Inferior parietal cortex (tissue), 1 donor: ENCODE data around the gene XYLT2.
"Not testable (repeated sequence)": the region's sequence is repeated elsewhere in the genome, so short reads cannot be mapped to it uniquely, and the experiment has no call there.

Experiments used
- DNase-seq: peaks from one replicate; pipeline ENCODE4 v3.0.0-alpha.2; 2016; ENCODE audit errors: extremely low spot score

XYLT2 gene

GRCh38 chr17:50345432-50346312 lies at the start of gene XYLT2:
Gene XYLT2 (plus strand): TSS chr17:50346126. CDS start chr17:50346141, 15 bp downstream.
- DNase-seq = peak; percentile 73

GRCh38 chr17:50297407-50297865 lies 48.5 kb upstream of the XYLT2 start:
- peak; percentile 61 for DNase-seq

DNA sequence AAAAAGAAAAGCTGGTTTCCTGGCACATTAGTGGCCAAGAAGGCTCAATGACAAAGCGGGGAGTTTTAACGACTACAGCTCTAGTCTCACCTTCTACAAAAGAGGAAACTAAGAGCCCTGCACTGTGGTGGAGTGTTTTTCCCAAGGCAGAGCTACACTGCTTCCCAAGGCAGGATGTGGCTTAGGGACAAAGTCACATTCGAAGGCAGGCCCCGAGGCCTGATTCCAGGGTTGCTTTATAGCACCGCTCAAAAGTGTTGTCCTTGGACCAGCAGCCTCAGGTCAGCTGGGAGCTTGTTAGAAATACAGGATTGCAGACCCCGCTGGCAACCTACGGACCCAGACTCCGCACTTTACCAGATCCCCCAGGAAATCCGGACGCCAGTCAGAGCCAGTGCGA lies 47.9 kb upstream of the XYLT2 start:
- no peak for DNase-seq

GRCh38 chr17:50299776-50300175 lies 46.1 kb upstream of the XYLT2 start:
- DNase-seq = no peak

GRCh38 chr17:50300824-50301223 lies 45.1 kb upstream of the XYLT2 start:
- DNase-seq = not testable (repeated sequence)

DNA sequence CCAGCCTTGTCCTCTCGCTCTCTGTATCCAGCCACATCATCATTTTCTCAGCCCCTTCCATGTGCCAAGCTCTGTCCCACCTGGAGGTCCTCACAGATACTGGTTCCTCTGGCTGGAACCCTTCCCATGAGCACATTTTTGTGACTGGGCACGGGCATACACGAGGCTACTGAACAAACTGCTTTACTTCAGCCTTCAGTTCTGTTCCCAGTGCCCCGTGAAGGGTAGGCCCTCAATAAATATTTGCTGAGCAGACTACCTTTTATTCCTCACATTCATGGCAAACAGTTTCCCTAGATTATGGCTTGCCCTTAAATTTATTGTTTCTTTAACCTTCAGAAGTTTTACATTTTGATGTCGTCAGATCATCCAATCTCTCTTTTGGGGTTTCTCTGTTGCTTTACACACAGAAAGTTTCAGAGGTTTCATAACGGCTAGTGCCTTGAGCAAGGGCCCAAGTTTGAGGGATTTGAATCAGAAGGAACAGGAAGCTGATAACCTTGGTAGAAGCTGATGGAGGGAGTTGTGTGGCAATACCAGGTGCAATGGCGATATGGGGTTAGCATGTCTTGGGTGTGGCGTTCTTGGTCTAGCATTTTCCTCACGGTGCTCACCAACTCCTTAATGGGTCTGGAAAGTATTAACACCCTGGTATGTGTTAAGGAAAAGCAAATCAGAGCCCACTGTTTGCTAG lies 43.9 kb upstream of the XYLT2 start:
- no peak for DNase-seq

- DNase-seq = no peak
These were observed 42.9 kb upstream of the XYLT2 start for GRCh38 chr17:50303051-50303450.

- DNase-seq = no peak
These were observed 42.3 kb upstream of the XYLT2 start for GRCh38 chr17:50303596-50303995.

- no peak for DNase-seq
These were observed 41.0 kb upstream of the XYLT2 start for GRCh38 chr17:50304781-50305404.

DNA sequence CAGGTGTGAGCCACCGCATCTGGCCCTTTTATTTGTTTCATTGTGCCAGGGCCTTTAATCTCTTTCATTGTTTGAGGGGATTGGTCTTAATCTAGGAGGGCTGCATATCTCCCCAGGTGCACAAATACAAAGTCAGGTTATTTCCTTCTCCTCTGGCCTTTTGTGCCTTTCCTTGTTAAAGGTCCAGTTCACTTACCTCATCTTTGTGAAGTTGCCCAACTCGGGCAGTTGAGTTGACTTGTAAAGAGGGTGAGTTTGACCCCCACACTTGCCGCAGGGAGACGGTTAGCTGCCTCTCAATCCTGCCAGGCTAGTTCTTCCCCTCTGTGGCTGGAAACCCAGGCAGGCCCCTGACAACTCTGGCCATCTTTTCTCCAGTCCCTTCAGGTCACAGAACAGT lies 38.3 kb upstream of the XYLT2 start:
- DNase-seq = no peak

DNA sequence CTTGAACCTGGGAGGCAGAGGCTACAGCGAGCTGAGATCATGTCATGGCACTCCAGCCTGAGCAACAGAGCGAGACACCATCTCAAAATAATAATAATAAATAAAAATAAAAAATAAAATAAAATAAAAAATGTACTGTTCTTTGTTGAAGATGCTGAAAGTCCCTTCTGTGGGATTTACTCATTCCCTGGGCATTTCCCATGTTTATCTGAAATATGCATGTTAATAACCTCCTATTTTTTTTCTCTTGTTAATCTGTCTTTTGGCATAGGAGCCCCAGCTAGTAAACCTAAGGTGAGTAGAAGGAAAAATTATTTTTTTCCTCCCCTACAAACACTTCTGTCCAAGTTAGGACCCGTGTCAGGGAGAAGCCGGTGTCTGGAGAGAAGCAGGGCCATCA lies 37.3 kb upstream of the XYLT2 start:
- no peak for DNase-seq

DNA sequence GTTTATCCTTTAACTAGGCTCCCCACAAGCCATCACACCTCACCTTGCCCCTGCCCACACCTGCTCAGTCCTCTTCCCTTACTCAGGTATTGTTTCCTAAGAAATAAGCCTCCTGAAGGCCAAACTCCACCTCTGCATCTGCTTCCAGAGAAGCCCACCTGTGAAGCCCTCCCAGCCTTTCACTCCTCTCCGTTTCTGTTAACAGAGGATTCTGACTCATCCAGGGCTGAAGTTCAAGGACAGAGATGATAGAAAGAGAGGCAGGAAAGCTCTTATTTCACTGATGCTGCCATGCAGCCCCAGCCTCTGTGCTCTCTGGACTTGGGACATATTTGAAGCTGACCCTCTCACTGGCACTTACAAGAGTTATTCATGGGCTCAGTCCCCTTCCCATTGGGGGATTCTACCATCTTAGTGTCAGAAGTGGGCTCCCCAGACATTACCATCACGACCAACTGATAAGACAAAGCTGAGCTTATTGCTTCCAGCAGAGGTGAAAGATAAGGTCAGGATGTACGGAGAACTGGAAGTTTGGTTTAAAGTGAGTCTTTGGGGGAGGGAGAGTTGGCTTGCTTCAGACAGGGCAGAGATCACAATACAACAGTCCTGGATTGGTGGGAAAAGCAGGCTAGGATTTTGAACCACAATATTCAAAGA lies 35.3 kb upstream of the XYLT2 start:
- DNase-seq = no peak

- DNase-seq = no peak
These were observed 34.8 kb upstream of the XYLT2 start for GRCh38 chr17:50311112-50311460.

- DNase-seq = no peak
These were observed 34.4 kb upstream of the XYLT2 start for GRCh38 chr17:50311483-50311882.

DNA sequence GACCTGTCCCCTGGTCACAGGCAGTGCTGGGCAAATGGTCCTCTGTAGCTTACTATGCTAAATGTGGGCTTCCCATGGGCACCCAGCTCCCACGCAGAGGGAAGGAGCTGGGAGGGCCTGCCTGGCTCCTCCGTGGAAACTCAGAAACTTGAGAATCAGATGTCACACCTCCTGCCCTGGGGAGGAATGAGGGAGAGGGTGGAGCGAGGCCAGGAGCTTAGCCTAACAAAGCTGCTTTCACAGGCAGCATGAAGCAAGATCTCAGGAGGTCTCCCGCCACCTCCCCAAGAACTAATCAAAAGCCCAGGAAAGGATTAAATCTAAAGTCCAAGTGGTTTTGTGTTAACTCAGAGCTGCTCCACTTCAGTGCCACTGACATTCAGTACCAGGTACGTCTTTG lies 33.6 kb upstream of the XYLT2 start:
- no peak for DNase-seq

DNA sequence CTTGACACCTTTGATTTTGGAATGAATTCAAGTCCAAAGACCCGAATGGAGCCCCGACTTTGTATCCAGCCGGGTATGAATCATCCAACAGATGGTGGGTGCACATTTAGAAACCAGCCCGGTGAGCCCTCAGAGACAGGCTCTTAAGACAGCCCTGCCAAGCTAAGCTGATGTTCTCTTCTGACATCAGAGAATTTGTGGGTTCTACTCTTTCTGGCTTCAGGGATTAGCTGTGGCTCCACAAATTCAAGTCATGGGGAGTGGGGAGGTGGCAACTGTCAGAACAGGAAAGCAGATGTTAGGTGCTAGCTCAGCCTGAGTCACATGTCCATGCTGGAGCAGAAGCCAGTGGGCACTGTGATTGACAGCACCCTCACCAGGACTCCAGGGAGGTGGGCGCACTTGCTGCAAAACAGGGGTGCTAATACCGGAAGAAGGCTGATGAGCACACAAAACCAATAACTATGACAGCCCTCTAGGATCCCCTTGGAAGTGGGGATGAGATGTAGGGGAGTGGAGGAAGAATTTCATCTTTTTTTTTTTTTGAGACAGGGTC lies 31.4 kb upstream of the XYLT2 start:
- no peak for DNase-seq

GRCh38 chr17:50316016-50316587 lies 29.8 kb upstream of the XYLT2 start:
- DNase-seq = no peak

- DNase-seq = not testable (repeated sequence)
These were observed 29.3 kb upstream of the XYLT2 start for GRCh38 chr17:50316660-50317059.

- no peak for DNase-seq
These were observed 28.8 kb upstream of the XYLT2 start for GRCh38 chr17:50317121-50317520.

GRCh38 chr17:50318501-50319285 lies 27.2 kb upstream of the XYLT2 start:
- no peak for DNase-seq
